HEK293 (cell line): ENCODE results near the gene CELSR1.

ENCODE experiments used
- CTCF ChIA-PET: fragments of 350-600 bp; formaldehyde crosslinking; extraction: SDS; loops from one replicate; lab custom pipeline; 2021; ENCODE audit warnings: antibody characterized with exemption; lab: Yijun Ruan, JAX
- POLR2A ChIA-PET: fragments of 300-600 bp; formaldehyde crosslinking; extraction: SDS; loops from one replicate; lab custom pipeline; 2020; ENCODE audit warnings: antibody characterized with exemption, inconsistent platforms; lab: Yijun Ruan, JAX
- H3K27ac ChIP-seq: fragments of 200-500 bp; sonication (Bioruptor generic); 2 replicates; pipeline ENCODE4 v1.5.1; 2014; ENCODE audit warnings: low read depth, low read length, control low read depth, inconsistent platforms; ENCODE audit errors: extremely low read depth
- H3K36me3 ChIP-seq, 2 experiments: fragments of 200-500 bp in 1 of 2; sonication (Bioruptor generic) in 1 of 2; 1 replicate in 1 of 2; 2 replicates in 1 of 2; pipeline ENCODE4 v1.5.1; 2014 to 2017; ENCODE audit warnings: inconsistent platforms in 2 of 2, low read length in 2 of 2; ENCODE audit not compliant: control insufficient read depth in 2 of 2, insufficient read depth in 1 of 2
- H3K4me1 ChIP-seq: fragments of 200-500 bp; sonication (Bioruptor generic); 2 replicates; pipeline ENCODE4 v1.5.1; 2014; ENCODE audit warnings: mild to moderate bottlenecking, low read length, inconsistent platforms; ENCODE audit not compliant: control insufficient read depth, insufficient read depth
- H3K4me3 ChIP-seq: 2 replicates; pipeline ENCODE4 v1.5.1; 2011; ENCODE audit warnings: low read depth, mild to moderate bottlenecking, control low read depth, low read length, moderate library complexity
- H3K9me3 ChIP-seq: fragments of 200-500 bp; sonication (Bioruptor generic); 2 replicates; pipeline ENCODE4 v1.5.1; 2014; ENCODE audit warnings: low read depth, low read length, inconsistent platforms; ENCODE audit not compliant: control insufficient read depth, insufficient read depth
- BCL11B ChIP-seq: fragments of 450-650 bp; formaldehyde crosslinking; IDR thresholded peaks from 2 replicates; pipeline ENCODE4 v1.5.1; 2016; ENCODE audit warnings: low read depth, missing biosample characterization, missing genetic modification characterization
- GFI1B ChIP-seq: fragments of 450-650 bp; formaldehyde crosslinking; IDR thresholded peaks from 2 replicates; pipeline ENCODE4 v1.5.1; 2016; ENCODE audit warnings: missing biosample characterization, missing genetic modification characterization
- GLIS1 ChIP-seq: fragments of 450-650 bp; formaldehyde crosslinking; IDR thresholded peaks from 2 replicates; pipeline ENCODE4 v1.5.1; 2016; ENCODE audit warnings: missing biosample characterization, missing genetic modification characterization
- HOXC10 ChIP-seq: sonication (generic); formaldehyde crosslinking; IDR thresholded peaks from 2 replicates; pipeline ENCODE4 v1.8.1; 2023; ENCODE audit warnings: mild to moderate bottlenecking, missing genetic modification reagents
- KLF9 ChIP-seq: fragments of 450-650 bp; formaldehyde crosslinking; IDR thresholded peaks from 2 replicates; pipeline ENCODE4 v1.5.1; 2016; ENCODE audit warnings: missing biosample characterization, missing genetic modification characterization, low read depth
- MZF1 ChIP-seq: fragments of 450-650 bp; formaldehyde crosslinking; IDR thresholded peaks from 2 replicates; pipeline ENCODE4 v1.5.1; 2017; ENCODE audit warnings: missing biosample characterization, missing genetic modification characterization, borderline replicate concordance
- ZNF146 ChIP-seq: fragments of 450-650 bp; formaldehyde crosslinking; IDR thresholded peaks from 2 replicates; pipeline ENCODE4 v1.5.1; 2016; ENCODE audit warnings: missing biosample characterization, missing genetic modification characterization
- ZNF202 ChIP-seq: fragments of 450-650 bp; formaldehyde crosslinking; IDR thresholded peaks from 2 replicates; pipeline ENCODE4 v1.5.1; 2016; ENCODE audit warnings: missing biosample characterization, missing genetic modification characterization, borderline replicate concordance
- ZNF221 ChIP-seq: fragments of 450-650 bp; formaldehyde crosslinking; IDR thresholded peaks from 2 replicates; pipeline ENCODE4 v1.5.1; 2017; ENCODE audit warnings: missing biosample characterization, missing genetic modification characterization, borderline replicate concordance
- ZNF473 ChIP-seq: fragments of 450-650 bp; formaldehyde crosslinking; IDR thresholded peaks from 2 replicates; pipeline ENCODE4 v1.5.1; 2017; ENCODE audit warnings: missing biosample characterization, missing genetic modification characterization
- ZNF514 ChIP-seq: fragments of 450-650 bp; formaldehyde crosslinking; IDR thresholded peaks from 2 replicates; pipeline ENCODE4 v1.5.1; 2016; ENCODE audit warnings: missing biosample characterization, missing genetic modification characterization
- ZNF529 ChIP-seq: fragments of 450-650 bp; formaldehyde crosslinking; IDR thresholded peaks from 2 replicates; pipeline ENCODE4 v1.5.1; 2017; ENCODE audit warnings: missing genetic modification characterization, missing biosample characterization; ENCODE audit not compliant: insufficient replicate concordance
- ZNF558 ChIP-seq: fragments of 450-650 bp; formaldehyde crosslinking; IDR thresholded peaks from 2 replicates; pipeline ENCODE4 v1.5.1; 2016; ENCODE audit warnings: missing biosample characterization, missing genetic modification characterization
- ZNF600 ChIP-seq: fragments of 450-650 bp; formaldehyde crosslinking; IDR thresholded peaks from 2 replicates; pipeline ENCODE4 v1.5.1; 2016; ENCODE audit warnings: missing biosample characterization, missing genetic modification characterization
- ZNF626 ChIP-seq: fragments of 450-650 bp; sonication (Bioruptor Pico); formaldehyde crosslinking; IDR thresholded peaks from 2 replicates; pipeline ENCODE4 v1.5.1; 2018; ENCODE audit warnings: missing biosample characterization, missing genetic modification characterization, inconsistent platforms
- ZNF670 ChIP-seq: fragments of 450-650 bp; formaldehyde crosslinking; IDR thresholded peaks from 2 replicates; pipeline ENCODE4 v1.5.1; 2016; ENCODE audit warnings: missing biosample characterization, missing genetic modification characterization, low read depth
- ZNF677 ChIP-seq: fragments of 450-650 bp; IDR thresholded peaks from 2 replicates; pipeline ENCODE4 v1.5.0; 2018; ENCODE audit warnings: missing biosample characterization, mild to moderate bottlenecking, missing genetic modification characterization, moderate library complexity
- ZNF747 ChIP-seq: fragments of 450-650 bp; formaldehyde crosslinking; IDR thresholded peaks from 2 replicates; pipeline ENCODE4 v1.5.1; 2016; ENCODE audit warnings: missing biosample characterization, missing genetic modification characterization
- TF ChIP-seq, protein P1 (sequence below): fragments of 450-650 bp; IDR thresholded peaks from 2 replicates; pipeline ENCODE4 v1.5.1; 2018; ENCODE audit warnings: missing biosample characterization, mild to moderate bottlenecking, missing genetic modification characterization
- TF ChIP-seq, protein P2 (sequence below): fragments of 450-650 bp; formaldehyde crosslinking; IDR thresholded peaks from 2 replicates; pipeline ENCODE4 v1.5.1; 2017; ENCODE audit warnings: missing biosample characterization, mild to moderate bottlenecking, missing genetic modification characterization, moderate library complexity
- TF ChIP-seq, protein P3 (sequence below): fragments of 450-650 bp; formaldehyde crosslinking; IDR thresholded peaks from 2 replicates; pipeline ENCODE4 v1.5.1; 2016; ENCODE audit warnings: missing biosample characterization, missing genetic modification characterization
- TF ChIP-seq, protein P4 (sequence below): fragments of 450-650 bp; formaldehyde crosslinking; IDR thresholded peaks from 2 replicates; pipeline ENCODE4 v1.5.1; 2016; ENCODE audit warnings: missing biosample characterization, missing genetic modification characterization
- TF ChIP-seq, protein P5 (sequence below): fragments of 450-650 bp; formaldehyde crosslinking; IDR thresholded peaks from 2 replicates; pipeline ENCODE4 v1.5.1; 2017; ENCODE audit warnings: missing biosample characterization, missing genetic modification characterization
- TF ChIP-seq, protein P6 (sequence below): fragments of 450-650 bp; formaldehyde crosslinking; IDR thresholded peaks from 2 replicates; pipeline ENCODE4 v1.5.1; 2016; ENCODE audit warnings: missing biosample characterization, missing genetic modification characterization
- TF ChIP-seq, protein P7 (sequence below): fragments of 450-650 bp; formaldehyde crosslinking; IDR thresholded peaks from 2 replicates; pipeline ENCODE4 v1.5.1; 2016; ENCODE audit warnings: missing biosample characterization, missing genetic modification characterization, borderline replicate concordance

CELSR1 gene

DNA sequence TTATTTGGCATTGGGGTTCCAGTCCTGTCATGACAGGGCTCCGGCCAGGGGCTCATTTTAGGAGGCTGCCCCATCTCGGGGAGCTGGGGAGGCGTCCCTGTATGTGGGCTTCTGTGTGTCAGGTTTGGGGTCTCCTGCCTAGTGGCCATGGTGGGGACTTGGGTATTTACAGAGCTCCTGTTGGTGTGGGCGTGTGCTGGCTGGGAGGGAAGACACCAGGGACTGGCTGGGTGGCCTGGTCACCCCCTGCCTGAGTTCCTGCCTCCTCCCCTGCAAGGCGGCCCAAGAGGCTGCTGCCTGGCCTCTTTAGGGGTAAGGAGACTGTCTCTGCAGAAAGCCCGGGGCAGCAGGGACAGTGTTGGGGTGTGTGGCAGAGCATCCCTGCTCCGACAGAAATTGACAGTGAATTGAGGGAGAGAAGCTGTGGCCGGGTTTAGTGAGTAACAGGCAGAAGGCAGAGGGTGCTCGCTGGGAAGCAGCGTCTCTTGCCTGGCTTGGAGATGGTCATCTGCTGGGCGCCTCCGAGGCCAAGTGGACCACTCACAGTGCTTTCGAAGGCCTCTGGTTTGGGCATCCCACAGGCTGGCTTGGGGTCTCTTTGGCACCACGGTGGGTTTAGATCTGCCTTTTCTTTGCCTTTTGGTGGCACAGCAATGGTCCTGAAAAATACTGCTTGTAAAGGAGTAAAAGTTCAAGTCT is 42.5 kb upstream of the CELSR1 start:
- POLR2A ChIA-PET, result no interaction called here
- H3K27ac ChIP-seq, result peak overlapping the region; percentile 46
- no peak overlapping the region for H3K4me3 ChIP-seq
- no peaks in the 10 kb centered on the region for H3K9me3 ChIP-seq
- no peaks in the 10 kb centered on the region for H3K36me3 ChIP-seq
- peaks cover 28% of the 10 kb centered on the region for H3K4me1 ChIP-seq
- CTCF ChIA-PET, result interaction anchor here (0.6 kb wide), 1 partner anchor 17 kb away, joined by 4 read pairs; no protein-coding TSS in a partner anchor
- TF ChIP-seq ZNF529 (tag by site-specific recombination) (no peak), GLIS1 (tag by site-specific recombination) (peak; percentile 97), ZNF202 (tag by site-specific recombination) (no peak), ZNF747 (no peak), ZNF221 (tag by site-specific recombination) (no peak), MZF1 (tag by site-specific recombination) (no peak), ZNF626 (tag by site-specific recombination) (no peak), ZNF670 (tag by site-specific recombination) (no peak), ZNF600 (tag by site-specific recombination) (0 out of 2 replicates have a peak, but pooled peaks have one; percentile 12), ZNF473 (tag by site-specific recombination) (no peak), ZNF677 (tag by site-specific recombination) (no peak), HOXC10 (no peak), ZNF558 (tag by site-specific recombination) (no peak), ZNF146 (tag by site-specific recombination) (no peak), BCL11B (tag by site-specific recombination) (no peak), ZNF514 (tag by site-specific recombination) (no peak), KLF9 (tag by site-specific recombination) (no peak), GFI1B (tag by site-specific recombination) (no peak)
- TF ChIP-seq, protein P1, sequence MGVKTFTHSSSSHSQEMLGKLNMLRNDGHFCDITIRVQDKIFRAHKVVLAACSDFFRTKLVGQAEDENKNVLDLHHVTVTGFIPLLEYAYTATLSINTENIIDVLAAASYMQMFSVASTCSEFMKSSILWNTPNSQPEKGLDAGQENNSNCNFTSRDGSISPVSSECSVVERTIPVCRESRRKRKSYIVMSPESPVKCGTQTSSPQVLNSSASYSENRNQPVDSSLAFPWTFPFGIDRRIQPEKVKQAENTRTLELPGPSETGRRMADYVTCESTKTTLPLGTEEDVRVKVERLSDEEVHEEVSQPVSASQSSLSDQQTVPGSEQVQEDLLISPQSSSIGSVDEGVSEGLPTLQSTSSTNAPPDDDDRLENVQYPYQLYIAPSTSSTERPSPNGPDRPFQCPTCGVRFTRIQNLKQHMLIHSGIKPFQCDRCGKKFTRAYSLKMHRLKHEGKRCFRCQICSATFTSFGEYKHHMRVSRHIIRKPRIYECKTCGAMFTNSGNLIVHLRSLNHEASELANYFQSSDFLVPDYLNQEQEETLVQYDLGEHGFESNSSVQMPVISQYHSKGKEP (tag by site-specific recombination), result no peak
- TF ChIP-seq, protein P2, sequence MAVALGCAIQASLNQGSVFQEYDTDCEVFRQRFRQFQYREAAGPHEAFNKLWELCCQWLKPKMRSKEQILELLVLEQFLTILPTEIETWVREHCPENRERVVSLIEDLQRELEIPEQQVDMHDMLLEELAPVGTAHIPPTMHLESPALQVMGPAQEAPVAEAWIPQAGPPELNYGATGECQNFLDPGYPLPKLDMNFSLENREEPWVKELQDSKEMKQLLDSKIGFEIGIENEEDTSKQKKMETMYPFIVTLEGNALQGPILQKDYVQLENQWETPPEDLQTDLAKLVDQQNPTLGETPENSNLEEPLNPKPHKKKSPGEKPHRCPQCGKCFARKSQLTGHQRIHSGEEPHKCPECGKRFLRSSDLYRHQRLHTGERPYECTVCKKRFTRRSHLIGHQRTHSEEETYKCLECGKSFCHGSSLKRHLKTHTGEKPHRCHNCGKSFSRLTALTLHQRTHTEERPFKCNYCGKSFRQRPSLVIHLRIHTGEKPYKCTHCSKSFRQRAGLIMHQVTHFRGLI (tag by site-specific recombination), result no peak
- TF ChIP-seq, protein P3, sequence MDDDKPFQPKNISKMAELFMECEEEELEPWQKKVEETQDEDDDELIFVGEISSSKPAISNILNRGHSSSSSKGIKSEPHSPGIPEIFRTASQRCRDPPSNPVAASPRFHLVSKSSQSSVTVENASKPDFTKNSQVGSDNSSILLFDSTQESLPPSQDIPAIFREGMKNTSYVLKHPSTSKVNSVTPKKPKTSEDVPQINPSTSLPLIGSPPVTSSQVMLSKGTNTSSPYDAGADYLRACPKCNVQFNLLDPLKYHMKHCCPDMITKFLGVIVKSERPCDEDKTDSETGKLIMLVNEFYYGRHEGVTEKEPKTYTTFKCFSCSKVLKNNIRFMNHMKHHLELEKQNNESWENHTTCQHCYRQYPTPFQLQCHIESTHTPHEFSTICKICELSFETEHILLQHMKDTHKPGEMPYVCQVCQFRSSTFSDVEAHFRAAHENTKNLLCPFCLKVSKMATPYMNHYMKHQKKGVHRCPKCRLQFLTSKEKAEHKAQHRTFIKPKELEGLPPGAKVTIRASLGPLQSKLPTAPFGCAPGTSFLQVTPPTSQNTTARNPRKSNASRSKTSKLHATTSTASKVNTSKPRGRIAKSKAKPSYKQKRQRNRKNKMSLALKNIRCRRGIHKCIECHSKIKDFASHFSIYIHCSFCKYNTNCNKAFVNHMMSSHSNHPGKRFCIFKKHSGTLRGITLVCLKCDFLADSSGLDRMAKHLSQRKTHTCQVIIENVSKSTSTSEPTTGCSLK (tag by site-specific recombination), result no peak
- TF ChIP-seq, protein P4, sequence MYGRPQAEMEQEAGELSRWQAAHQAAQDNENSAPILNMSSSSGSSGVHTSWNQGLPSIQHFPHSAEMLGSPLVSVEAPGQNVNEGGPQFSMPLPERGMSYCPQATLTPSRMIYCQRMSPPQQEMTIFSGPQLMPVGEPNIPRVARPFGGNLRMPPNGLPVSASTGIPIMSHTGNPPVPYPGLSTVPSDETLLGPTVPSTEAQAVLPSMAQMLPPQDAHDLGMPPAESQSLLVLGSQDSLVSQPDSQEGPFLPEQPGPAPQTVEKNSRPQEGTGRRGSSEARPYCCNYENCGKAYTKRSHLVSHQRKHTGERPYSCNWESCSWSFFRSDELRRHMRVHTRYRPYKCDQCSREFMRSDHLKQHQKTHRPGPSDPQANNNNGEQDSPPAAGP (tag by site-specific recombination), result no peak
- TF ChIP-seq, protein P5, sequence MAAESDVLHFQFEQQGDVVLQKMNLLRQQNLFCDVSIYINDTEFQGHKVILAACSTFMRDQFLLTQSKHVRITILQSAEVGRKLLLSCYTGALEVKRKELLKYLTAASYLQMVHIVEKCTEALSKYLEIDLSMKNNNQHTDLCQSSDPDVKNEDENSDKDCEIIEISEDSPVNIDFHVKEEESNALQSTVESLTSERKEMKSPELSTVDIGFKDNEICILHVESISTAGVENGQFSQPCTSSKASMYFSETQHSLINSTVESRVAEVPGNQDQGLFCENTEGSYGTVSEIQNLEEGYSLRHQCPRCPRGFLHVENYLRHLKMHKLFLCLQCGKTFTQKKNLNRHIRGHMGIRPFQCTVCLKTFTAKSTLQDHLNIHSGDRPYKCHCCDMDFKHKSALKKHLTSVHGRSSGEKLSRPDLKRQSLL (tag by site-specific recombination), result no peak
- TF ChIP-seq, protein P6, sequence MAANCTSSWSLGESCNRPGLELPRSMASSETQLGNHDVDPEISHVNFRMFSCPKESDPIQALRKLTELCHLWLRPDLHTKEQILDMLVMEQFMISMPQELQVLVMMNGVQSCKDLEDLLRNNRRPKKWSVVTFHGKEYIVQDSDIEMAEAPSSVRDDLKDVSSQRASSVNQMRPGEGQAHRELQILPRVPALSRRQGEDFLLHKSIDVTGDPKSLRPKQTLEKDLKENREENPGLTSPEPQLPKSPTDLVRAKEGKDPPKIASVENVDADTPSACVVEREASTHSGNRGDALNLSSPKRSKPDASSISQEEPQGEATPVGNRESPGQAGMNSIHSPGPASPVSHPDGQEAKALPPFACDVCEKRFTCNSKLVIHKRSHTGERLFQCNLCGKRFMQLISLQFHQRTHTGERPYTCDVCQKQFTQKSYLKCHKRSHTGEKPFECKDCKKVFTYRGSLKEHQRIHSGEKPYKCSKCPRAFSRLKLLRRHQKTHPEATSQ (tag by site-specific recombination), result no peak
- TF ChIP-seq, protein P7, sequence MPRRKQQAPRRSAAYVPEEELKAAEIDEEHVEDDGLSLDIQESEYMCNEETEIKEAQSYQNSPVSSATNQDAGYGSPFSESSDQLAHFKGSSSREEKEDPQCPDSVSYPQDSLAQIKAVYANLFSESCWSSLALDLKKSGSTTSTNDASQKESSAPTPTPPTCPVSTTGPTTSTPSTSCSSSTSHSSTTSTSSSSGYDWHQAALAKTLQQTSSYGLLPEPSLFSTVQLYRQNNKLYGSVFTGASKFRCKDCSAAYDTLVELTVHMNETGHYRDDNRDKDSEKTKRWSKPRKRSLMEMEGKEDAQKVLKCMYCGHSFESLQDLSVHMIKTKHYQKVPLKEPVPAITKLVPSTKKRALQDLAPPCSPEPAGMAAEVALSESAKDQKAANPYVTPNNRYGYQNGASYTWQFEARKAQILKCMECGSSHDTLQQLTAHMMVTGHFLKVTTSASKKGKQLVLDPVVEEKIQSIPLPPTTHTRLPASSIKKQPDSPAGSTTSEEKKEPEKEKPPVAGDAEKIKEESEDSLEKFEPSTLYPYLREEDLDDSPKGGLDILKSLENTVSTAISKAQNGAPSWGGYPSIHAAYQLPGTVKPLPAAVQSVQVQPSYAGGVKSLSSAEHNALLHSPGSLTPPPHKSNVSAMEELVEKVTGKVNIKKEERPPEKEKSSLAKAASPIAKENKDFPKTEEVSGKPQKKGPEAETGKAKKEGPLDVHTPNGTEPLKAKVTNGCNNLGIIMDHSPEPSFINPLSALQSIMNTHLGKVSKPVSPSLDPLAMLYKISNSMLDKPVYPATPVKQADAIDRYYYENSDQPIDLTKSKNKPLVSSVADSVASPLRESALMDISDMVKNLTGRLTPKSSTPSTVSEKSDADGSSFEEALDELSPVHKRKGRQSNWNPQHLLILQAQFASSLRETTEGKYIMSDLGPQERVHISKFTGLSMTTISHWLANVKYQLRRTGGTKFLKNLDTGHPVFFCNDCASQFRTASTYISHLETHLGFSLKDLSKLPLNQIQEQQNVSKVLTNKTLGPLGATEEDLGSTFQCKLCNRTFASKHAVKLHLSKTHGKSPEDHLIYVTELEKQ (tag by site-specific recombination), result no peak
